B cell (primary cell): ENCODE measurements around the gene COL1A1. TPM values are rescaled to one million over a fixed set of nuclear protein-coding genes. Genes with fewer than 3 reads are reported as not detected.

Source experiments
- ATAC-seq: fragments of 200-7000 bp; cut with Tn5 transposase; one replicate; pipeline ENCODE4 v1.10.0; 2021; ENCODE audit warnings: low read depth, mild to moderate bottlenecking, moderate number of reproducible peaks, moderate library complexity
- CTCF ChIA-PET: fragments of 350-600 bp; sonication (Branson Sonifier 250); formaldehyde crosslinking; loops from one replicate; lab custom pipeline; 2021; ENCODE audit warnings: antibody characterized with exemption, inconsistent platforms; lab: Charles Lee
- POLR2A ChIA-PET: fragments of 350-600 bp; sonication (Branson Sonifier 250); formaldehyde crosslinking; loops from one replicate; lab custom pipeline; 2021; ENCODE audit warnings: antibody characterized with exemption; lab: Charles Lee
- DNase-seq: peaks from one replicate; pipeline ENCODE4 v3.0.0; 2013
- H2AFZ ChIP-seq: 2 replicates; pipeline ENCODE4 v1.6.1; 2012; ENCODE audit warnings: mild to moderate bottlenecking, low read depth, low read length; ENCODE audit not compliant: insufficient read depth, poor library complexity, severe bottlenecking
- H3K27ac ChIP-seq, 2 donors: 1 replicate in 1 of 2; 2 replicates in 1 of 2; pipeline ENCODE4 v1.5.1; 2012 to 2013; ENCODE audit warnings: low read length in 2 of 2, mild to moderate bottlenecking in 2 of 2, moderate library complexity in 1 of 2
- H3K27me3 ChIP-seq, 4 experiments: fragments of 200-600 bp in 1 of 4; sonication (generic) in 1 of 4; replicated peaks in 1 of 4; 1 replicate in 2 of 4; 2 replicates in 2 of 4; pipeline versions ENCODE4 v1.6.1 to v1.7.0; 2013 to 2016; ENCODE audit warnings: low read length in 3 of 4, mild to moderate bottlenecking in 2 of 4, mixed read lengths in 1 of 4, moderate library complexity in 1 of 4; ENCODE audit not compliant: insufficient read depth in 4 of 4, control insufficient read depth in 3 of 4; ENCODE audit errors: control extremely low read depth in 1 of 4
- H3K36me3 ChIP-seq, 2 experiments: replicated peaks in 1 of 2; 1 replicate in 1 of 2; 2 replicates in 1 of 2; pipeline versions ENCODE4 v1.6.1 to v1.7.1; 2013; ENCODE audit warnings: low read length in 1 of 2; ENCODE audit not compliant: insufficient read depth in 2 of 2, control insufficient read depth in 1 of 2; ENCODE audit errors: control extremely low read depth in 1 of 2, extremely low read depth in 1 of 2
- H3K4me1 ChIP-seq, 2 donors: fragments of 200-600 bp in 1 of 2; sonication (generic) in 1 of 2; 1 replicate in 1 of 2; 2 replicates in 1 of 2; pipeline versions ENCODE4 v1.5.1 to v1.6.1; 2013 to 2017; ENCODE audit warnings: low read length in 2 of 2; ENCODE audit not compliant: control insufficient read depth in 2 of 2, insufficient read depth in 2 of 2
- H3K4me2 ChIP-seq: replicated peaks from 2 replicates; pipeline ENCODE3; 2012; ENCODE audit warnings: mild to moderate bottlenecking, low read depth, low read length; ENCODE audit not compliant: poor library complexity, severe bottlenecking
- H3K4me3 ChIP-seq, 5 experiments: fragments of 200-600 bp in 1 of 5; sonication (generic) in 1 of 5; 1 replicate in 3 of 5; 2 replicates in 2 of 5; pipeline versions ENCODE4 v1.5.1 to v1.7.0; 2011 to 2016; ENCODE audit warnings: low read length in 4 of 5, mild to moderate bottlenecking in 4 of 5, low read depth in 2 of 5, control low read depth in 1 of 5, moderate library complexity in 1 of 5; ENCODE audit not compliant: insufficient read depth in 1 of 5; ENCODE audit errors: control extremely low read depth in 1 of 5, extremely low read depth in 1 of 5
- H3K79me2 ChIP-seq: fragments of 200-600 bp; sonication (generic); one replicate; pipeline ENCODE4 v1.6.0; 2016; ENCODE audit warnings: low read length; ENCODE audit not compliant: control insufficient read depth, insufficient read depth
- H3K9ac ChIP-seq: fragments of 200-600 bp; sonication (generic); 2 replicates; pipeline ENCODE4 v1.6.1; 2017; ENCODE audit warnings: mild to moderate bottlenecking, low read length, moderate library complexity
- H3K9me3 ChIP-seq, 3 donors: one replicate each; pipeline versions ENCODE4 v1.6.1 to v1.7.1; 2013; ENCODE audit warnings: low read length in 2 of 3; ENCODE audit not compliant: control insufficient read depth in 2 of 3, insufficient read depth in 1 of 3; ENCODE audit errors: control extremely low read depth in 1 of 3
- H4K20me1 ChIP-seq: 2 replicates; pipeline ENCODE4 v1.6.0; 2012; ENCODE audit warnings: mild to moderate bottlenecking, low read length; ENCODE audit not compliant: insufficient read depth, control insufficient read depth, poor library complexity, severe bottlenecking
- H3K27ac Mint-ChIP-seq: one replicate; pipeline ENCODE4 v1.8.0; 2021; ENCODE audit warnings: mixed read lengths
- H3K27me3 Mint-ChIP-seq: one replicate; pipeline ENCODE4 v1.8.0; 2021; ENCODE audit warnings: mixed read lengths
- H3K4me1 Mint-ChIP-seq: one replicate; pipeline ENCODE4 v1.8.0; 2021; ENCODE audit warnings: mixed read lengths
- H3K4me3 Mint-ChIP-seq: one replicate; pipeline ENCODE4 v1.8.0; 2021; ENCODE audit warnings: mixed read lengths
- H3K9me3 Mint-ChIP-seq: one replicate; pipeline ENCODE4 v1.8.0; 2022; ENCODE audit warnings: mixed read lengths; ENCODE audit not compliant: insufficient read depth
- EZH2 ChIP-seq: IDR thresholded peaks from 2 replicates; pipeline ENCODE4 v1.6.1; 2012; ENCODE audit warnings: borderline replicate concordance, low read depth, mild to moderate bottlenecking, moderate library complexity, low read length; ENCODE audit not compliant: insufficient read depth, poor library complexity, severe bottlenecking
- whole genome bisulfite sequencing: methylation state at CpG from one replicate; pipeline ENCODE4 v1.1.5; 2013; ENCODE audit warnings: missing lambda C conversion rate; ENCODE audit not compliant: insufficient coverage; 5-methylcytosine and 5-hydroxymethylcytosine counted together
- intact Hi-C: fragments of 100-400 bp; cut with micrococcal nuclease; formaldehyde crosslinking; loops from one replicate; pipeline ENCODE4 v1.10.0; 2022
- polyA plus RNA-seq: library from polyadenylated mRNA; depleted of rRNA; stranded (reverse); fragments of >200 nt; gene quantifications from 2 replicates; pipeline ENCODE4 v1.2.3, GENCODE V29; 2012
- total RNA-seq, 2 donors: library from RNA; stranded (reverse); fragments of 120-200 nt in 1 of 2; gene quantifications; 1 replicate in 1 of 2; 2 replicates in 1 of 2; pipeline versions ENCODE4 v1.2.3 to v1.2.4, GENCODE V29; 2013 to 2022
- TF ChIP-seq, protein P1 (sequence below): fragments of 200-600 bp; IDR thresholded peaks from one replicate; pipeline ENCODE4 v1.8.0; 2022; ENCODE audit warnings: antibody characterized with exemption, mild to moderate bottlenecking

The COL1A1 gene
- total and polyA plus RNA-seq, 2 donors (not counting 1 experiment from before 2014, with no cell fraction given) = 0.66 to 9.1 TPM

DNA sequence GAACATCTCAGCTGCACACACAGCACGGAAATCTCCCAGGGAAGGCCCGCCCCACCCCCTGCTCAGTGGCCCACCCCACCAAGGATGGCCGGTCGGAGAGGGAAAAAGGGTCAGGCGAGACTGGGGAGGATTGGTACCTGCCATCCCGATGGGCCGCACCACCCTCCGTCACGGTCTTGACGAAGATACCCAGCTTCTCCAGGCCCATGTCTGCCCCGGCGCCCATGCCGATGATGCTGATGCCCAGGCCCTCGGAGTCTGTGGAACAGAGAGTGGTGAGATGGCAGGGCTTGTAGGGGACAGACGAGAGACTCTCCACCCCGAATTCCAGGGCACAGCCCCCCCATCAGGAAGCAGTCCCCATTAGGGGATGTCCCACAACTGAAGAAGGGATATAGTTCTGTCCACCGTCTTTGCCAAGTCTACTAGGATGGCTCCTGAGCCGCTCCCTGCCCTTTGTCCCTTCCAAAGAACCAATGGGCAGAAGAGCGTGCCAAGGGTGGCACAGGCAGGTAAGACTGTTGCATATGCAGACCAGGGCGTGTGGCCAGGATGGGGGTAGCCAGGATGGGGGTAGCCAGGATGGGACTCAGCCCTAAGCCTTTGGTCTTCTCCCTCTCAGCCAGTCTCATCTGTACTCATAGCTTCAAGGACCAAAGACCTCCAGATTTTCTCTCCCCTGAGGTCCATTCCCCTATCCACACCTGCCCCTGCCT, 57.8 kb downstream of the COL1A1 start:
- H3K36me3 ChIP-seq = peaks cover 0 to 77% of the 10 kb centered on the region in 2 experiments
- no peak overlapping the region for H3K4me3 ChIP-seq
- no peak overlapping the region for H2AFZ ChIP-seq
- no peak overlapping the region for H3K9ac ChIP-seq
- ChIA-PET POLR2A (interaction anchor here (0.6 to 1.7 kb wide), 4 partner anchors 9 to 49 kb away, joined by 3 to 5 read pairs (median 3); partner anchors contain the start of genes PDK2 and SAMD14), CTCF (interaction anchor here (1.0 to 5.1 kb wide), 8 partner anchors 10 to 128 kb away, joined by 3 to 59 read pairs (median 6); no protein-coding TSS in a partner anchor)
- 92% methylated on average over 16 of the region's 20 CpGs for WGBS
- Mint-ChIP-seq H3K9me3 (no peaks in the 10 kb centered on the region), H3K27ac (peak overlapping the region; percentile 98), H3K27me3 (no peaks in the 10 kb centered on the region), H3K4me1 (peaks cover 84% of the 10 kb centered on the region), H3K4me3 (peak overlapping the region; percentile 100)
- peaks cover 97% of the 10 kb centered on the region for H4K20me1 ChIP-seq
- H3K27me3 ChIP-seq = no peaks in the 10 kb centered on the region
- peaks cover 81% of the 10 kb centered on the region for H3K79me2 ChIP-seq
- TF ChIP-seq EZH2 = no peak
- TF ChIP-seq, protein P1, sequence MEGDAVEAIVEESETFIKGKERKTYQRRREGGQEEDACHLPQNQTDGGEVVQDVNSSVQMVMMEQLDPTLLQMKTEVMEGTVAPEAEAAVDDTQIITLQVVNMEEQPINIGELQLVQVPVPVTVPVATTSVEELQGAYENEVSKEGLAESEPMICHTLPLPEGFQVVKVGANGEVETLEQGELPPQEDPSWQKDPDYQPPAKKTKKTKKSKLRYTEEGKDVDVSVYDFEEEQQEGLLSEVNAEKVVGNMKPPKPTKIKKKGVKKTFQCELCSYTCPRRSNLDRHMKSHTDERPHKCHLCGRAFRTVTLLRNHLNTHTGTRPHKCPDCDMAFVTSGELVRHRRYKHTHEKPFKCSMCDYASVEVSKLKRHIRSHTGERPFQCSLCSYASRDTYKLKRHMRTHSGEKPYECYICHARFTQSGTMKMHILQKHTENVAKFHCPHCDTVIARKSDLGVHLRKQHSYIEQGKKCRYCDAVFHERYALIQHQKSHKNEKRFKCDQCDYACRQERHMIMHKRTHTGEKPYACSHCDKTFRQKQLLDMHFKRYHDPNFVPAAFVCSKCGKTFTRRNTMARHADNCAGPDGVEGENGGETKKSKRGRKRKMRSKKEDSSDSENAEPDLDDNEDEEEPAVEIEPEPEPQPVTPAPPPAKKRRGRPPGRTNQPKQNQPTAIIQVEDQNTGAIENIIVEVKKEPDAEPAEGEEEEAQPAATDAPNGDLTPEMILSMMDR = no peak
- H3K4me1 ChIP-seq = peaks cover 70 to 87% of the 10 kb centered on the region in 2 donors
- H3K9me3 ChIP-seq = no peaks in the 10 kb centered on the region
- H3K27ac ChIP-seq = peak overlapping the region in 1 of 2 donors; percentile 94
- ATAC-seq (no peak), DNase-seq (no peak)
- peak overlapping the region; percentile 92 for H3K4me2 ChIP-seq
- intact Hi-C loops = no loop called here

DNA sequence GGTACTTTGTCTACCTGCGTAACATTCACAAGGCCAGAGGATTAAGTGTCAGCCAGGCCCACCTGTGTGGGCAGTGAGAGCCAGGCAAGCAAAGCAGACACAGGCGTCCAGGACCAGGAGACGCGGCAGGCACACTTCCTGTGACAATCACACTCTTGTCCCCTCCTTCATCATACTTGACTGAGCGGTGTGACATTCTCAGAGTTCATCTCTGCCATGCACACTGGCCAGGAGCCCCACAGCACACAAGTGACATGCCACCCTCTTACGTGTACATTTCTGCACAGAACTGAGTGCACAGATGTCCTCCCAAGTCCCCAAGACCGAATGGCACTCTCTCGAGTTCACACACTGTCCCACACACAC, 59.7 kb downstream of the COL1A1 start:
- Histone ChIP-seq H3K36me3 (peaks cover 4 to 96% of the 10 kb centered on the region in 2 experiments), H3K27me3 (no peaks in the 10 kb centered on the region), H3K9me3 (no peaks in the 10 kb centered on the region), H3K4me2 (peak overlapping the region; percentile 50), H4K20me1 (peaks cover 100% of the 10 kb centered on the region), H3K4me1 (peaks cover 66 to 75% of the 10 kb centered on the region in 2 donors), H3K27ac (peak overlapping the region in 1 of 2 donors; percentile 47), H2AFZ (no peak overlapping the region), H3K79me2 (peaks cover 73% of the 10 kb centered on the region), H3K4me3 (no peak overlapping the region), H3K9ac (no peak overlapping the region)
- Mint-ChIP-seq H3K27ac (peak overlapping the region; percentile 79), H3K9me3 (no peaks in the 10 kb centered on the region), H3K4me1 (peaks cover 74% of the 10 kb centered on the region), H3K4me3 (peak overlapping the region; percentile 55), H3K27me3 (no peaks in the 10 kb centered on the region)
- intact Hi-C loops = loop anchor here (2.0 kb wide), 2 partner anchors 27 to 57 kb away; no protein-coding TSS in a partner anchor
- TF ChIP-seq EZH2 = no peak
- TF ChIP-seq, protein P1 = no peak
- ATAC-seq (no peak), DNase-seq (no peak)
- CTCF ChIA-PET = interaction anchor here (1.1 to 3.8 kb wide), 8 partner anchors 10 to 55 kb away, joined by 3 to 79 read pairs (median 7); partner anchors contain the start of gene PPP1R9B
- POLR2A ChIA-PET = interaction anchor here (1.0 to 1.7 kb wide), 3 partner anchors 11 to 22 kb away, joined by 4 to 7 read pairs (median 5); partner anchors contain the start of gene SAMD14
- 41% methylated on average over 6 of the region's 8 CpGs for WGBS
